H1 (cell line): ENCODE results near the gene PGM2L1. TPM values are rescaled to one million over a fixed set of nuclear protein-coding genes. Genes with fewer than 3 reads are reported as not detected.

Experiments
- BCL11A ChIP-seq, 2 experiments: IDR thresholded peaks; one replicate each; pipeline ENCODE4 v1.6.1; 2011; ENCODE audit warnings: low read depth in 2 of 2, low read length in 2 of 2, mild to moderate bottlenecking in 2 of 2
- CHD2 ChIP-seq: IDR thresholded peaks from 2 replicates; pipeline ENCODE4 v1.6.1; 2012; ENCODE audit warnings: low read length, improper control_type of control experiment
- EZH2 ChIP-seq: fragments of 200-600 bp; sonication (generic); IDR thresholded peaks from 2 replicates; pipeline ENCODE4 v1.7.1; 2012; ENCODE audit warnings: low read depth, mild to moderate bottlenecking, moderate library complexity, low read length, inconsistent platforms; ENCODE audit not compliant: severe bottlenecking
- JUN ChIP-seq: IDR thresholded peaks from 2 replicates; pipeline ENCODE4 v1.6.1; 2011; ENCODE audit warnings: low read depth, mild to moderate bottlenecking, improper control_type of control experiment, low read length
- RAD21 ChIP-seq, 2 experiments: IDR thresholded peaks in 1 of 2; conservative IDR thresholded peaks in 1 of 2; 2 replicates each; pipeline ENCODE4 v1.6.1; 2011; ENCODE audit warnings: low read depth in 2 of 2, low read length in 2 of 2, improper control_type of control experiment in 1 of 2, inconsistent platforms in 1 of 2, mild to moderate bottlenecking in 1 of 2, moderate library complexity in 1 of 2
- SRF ChIP-seq: IDR thresholded peaks from 2 replicates; pipeline ENCODE4 v1.6.1; 2011; ENCODE audit warnings: mild to moderate bottlenecking, low read depth, low read length, moderate library complexity
- TAF7 ChIP-seq: optimal IDR thresholded peaks from 2 replicates; pipeline ENCODE3; 2011; ENCODE audit warnings: low read depth, mild to moderate bottlenecking, inconsistent platforms, low read length, moderate library complexity, borderline replicate concordance
- polyA plus RNA-seq, 7 experiments: library from polyadenylated mRNA; depleted of rRNA in 3 of 7; stranded (reverse) in 5 of 7; unstranded in 2 of 7; fragments of >200 nt in 5 of 7; fragments of 200-250 nt in 2 of 7; gene quantifications; 1 replicate in 5 of 7; 2 replicates in 1 of 7; 4 replicates in 1 of 7; pipeline versions ENCODE4 v1.2.1 to v1.2.3, GENCODE V29; 2011 to 2013; ENCODE audit warnings: missing spikeins in 2 of 7, mixed read lengths in 2 of 7
- total RNA-seq: library from RNA; stranded (reverse); fragmentation: NEBNext Ultra II Directional; extraction: Animal tissue kit (Norgen Biotek cat#: 25700); gene quantifications from 2 replicates; pipeline ENCODE4 v1.2.1, GENCODE V29; 2021

Gene PGM2L1
- total and polyA plus RNA-seq, 2 of the 8 experiments (the other 6 are each of a cell fraction or from before 2014, with no cell fraction given), result 5.0 to 42.7 TPM

- TF ChIP-seq RAD21 (IDR thresholded peaks at IDR 0.05 in 1 of 2, conservative IDR thresholded peaks at IDR 0.05 in 1 of 2; ENCODE audit: low read depth in 2 of 2, low read length in 2 of 2), result no peak
- TF ChIP-seq CHD2, result no peak
- TF ChIP-seq TAF7, result no peak
- TF ChIP-seq EZH2, result no peak
- TF ChIP-seq BCL11A (IDR thresholded peaks at IDR 0.05; ENCODE audit: low read depth in 2 of 2, low read length in 2 of 2), result no peak
- TF ChIP-seq SRF, result no peak
- no peak for TF ChIP-seq JUN
Measured at GRCh38 chr11:74392256-74392655, 6.0 kb downstream of the PGM2L1 start (continued).
